HG03354 (cell line): ENCODE data around the gene SYPL1.

Source experiments
- ATAC-seq: cut with Tn5 transposase; IDR thresholded peaks from one replicate; pipeline ENCODE4 v1.9.1; 2021; ENCODE audit warnings: mild to moderate bottlenecking; ENCODE audit not compliant: unreplicated experiment, poor library complexity, severe bottlenecking

Gene SYPL1

GRCh38 chr7:106070201-106070551, 41.9 kb downstream of the SYPL1 start:
- no peak for ATAC-seq

GRCh38 chr7:106069471-106070200, 42.5 kb downstream of the SYPL1 start:
- ATAC-seq = no peak

- no peak for ATAC-seq
Measured at GRCh38 chr7:106068986-106069385, 43.1 kb downstream of the SYPL1 start.

- ATAC-seq = no peak
Measured at GRCh38 chr7:106068538-106068961, 43.6 kb downstream of the SYPL1 start.

- no peak for ATAC-seq
Measured at GRCh38 chr7:106067678-106068077, 44.4 kb downstream of the SYPL1 start.

- ATAC-seq = no peak
Measured at GRCh38 chr7:106065575-106066500, 46.3 kb downstream of the SYPL1 start.

GRCh38 chr7:106064771-106065574, 47.1 kb downstream of the SYPL1 start:
- no peak for ATAC-seq

- ATAC-seq = no peak
Measured at GRCh38 chr7:106064316-106064715, 47.8 kb downstream of the SYPL1 start.

- no peak for ATAC-seq
Measured at GRCh38 chr7:106063692-106064091, 48.4 kb downstream of the SYPL1 start.

GRCh38 chr7:106063024-106063423, 49.1 kb downstream of the SYPL1 start:
- no peak for ATAC-seq

- ATAC-seq = no peak
Measured at GRCh38 chr7:106062521-106062931, 49.6 kb downstream of the SYPL1 start.

GRCh38 chr7:106062006-106062405, 50.1 kb downstream of the SYPL1 start:
- ATAC-seq = no peak

- ATAC-seq = peak; percentile 50
Measured at GRCh38 chr7:106061301-106061979, 50.7 kb downstream of the SYPL1 start.

- ATAC-seq = no peak
Measured at GRCh38 chr7:106060394-106060920, 51.7 kb downstream of the SYPL1 start.

GRCh38 chr7:106059556-106059955, 52.6 kb downstream of the SYPL1 start:
- no peak for ATAC-seq

GRCh38 chr7:106058928-106059324, 53.2 kb downstream of the SYPL1 start:
- no peak for ATAC-seq

GRCh38 chr7:106057962-106058927, 53.9 kb downstream of the SYPL1 start:
- ATAC-seq = peak; percentile 68

GRCh38 chr7:106057204-106057961, 54.7 kb downstream of the SYPL1 start:
- ATAC-seq = no peak
